H9 (cell line): Measurements from ENCODE around the gene ENGASE. TPM values are rescaled to one million over a fixed set of nuclear protein-coding genes. Genes with fewer than 3 reads are reported as not detected.

Experiments
- DNase-seq: peaks from one replicate; pipeline ENCODE4 v3.0.0-alpha.2; 2017
- H2AFZ ChIP-seq: one replicate; pipeline ENCODE4 v1.6.1; 2013; ENCODE audit warnings: mild to moderate bottlenecking, low read length, control low read depth, moderate library complexity
- H2AK5ac ChIP-seq: 2 replicates; pipeline ENCODE4 v1.6.1; 2013; ENCODE audit warnings: low read length, control low read depth, mixed read lengths; ENCODE audit not compliant: insufficient read length
- H2BK120ac ChIP-seq: one replicate; pipeline ENCODE4 v1.6.1; 2013; ENCODE audit warnings: low read depth, mild to moderate bottlenecking, low read length, control low read depth, inconsistent platforms; ENCODE audit not compliant: poor library complexity, severe bottlenecking
- H2BK12ac ChIP-seq: 2 replicates; pipeline ENCODE4 v1.6.1; 2013; ENCODE audit warnings: low read length, control low read depth, mixed read lengths, low read depth; ENCODE audit not compliant: insufficient read length
- H2BK15ac ChIP-seq: 2 replicates; pipeline ENCODE4 v1.6.1; 2013; ENCODE audit warnings: low read depth, low read length, control low read depth
- H2BK20ac ChIP-seq: one replicate; pipeline ENCODE4 v1.6.1; 2013; ENCODE audit warnings: low read depth, mild to moderate bottlenecking, low read length, control low read depth, inconsistent platforms; ENCODE audit not compliant: poor library complexity, severe bottlenecking
- H2BK5ac ChIP-seq: 2 replicates; pipeline ENCODE4 v1.6.1; 2013; ENCODE audit warnings: low read length, control low read depth, mixed read lengths; ENCODE audit not compliant: insufficient read length
- H3K14ac ChIP-seq: 2 replicates; pipeline ENCODE4 v1.6.1; 2013; ENCODE audit warnings: low read length, control low read depth; ENCODE audit not compliant: insufficient read depth
- H3K18ac ChIP-seq: 2 replicates; pipeline ENCODE4 v1.6.1; 2013; ENCODE audit warnings: low read depth, mild to moderate bottlenecking, mixed read lengths, low read length, control low read depth; ENCODE audit not compliant: insufficient read length
- H3K23ac ChIP-seq: 2 replicates; pipeline ENCODE4 v1.6.1; 2013; ENCODE audit warnings: low read length, control low read depth, mixed read lengths, low read depth; ENCODE audit not compliant: insufficient read length
- H3K23me2 ChIP-seq: 2 replicates; pipeline ENCODE4 v1.6.1; 2013; ENCODE audit warnings: low read depth, mild to moderate bottlenecking, mixed read lengths, low read length, control low read depth; ENCODE audit not compliant: insufficient read length, poor library complexity, severe bottlenecking
- H3K27ac ChIP-seq: 2 replicates; pipeline ENCODE4 v1.5.1; 2013; ENCODE audit warnings: low read length, control low read depth, mixed read lengths, low read depth; ENCODE audit not compliant: insufficient read length
- H3K27me3 ChIP-seq: 2 replicates; pipeline ENCODE4 v1.6.1; 2013; ENCODE audit warnings: low read length, control low read depth, inconsistent platforms; ENCODE audit not compliant: insufficient read depth
- H3K4ac ChIP-seq: 2 replicates; pipeline ENCODE4 v1.6.1; 2013; ENCODE audit warnings: low read depth, mild to moderate bottlenecking, control low read depth, inconsistent platforms, low read length, moderate library complexity
- H3K4me1 ChIP-seq: 2 replicates; pipeline ENCODE4 v1.6.1; 2013; ENCODE audit warnings: low read length, control low read depth, inconsistent platforms; ENCODE audit not compliant: insufficient read depth
- H3K4me2 ChIP-seq: 2 replicates; pipeline ENCODE4 v1.6.1; 2013; ENCODE audit warnings: low read length, control low read depth, mixed read lengths; ENCODE audit not compliant: insufficient read length, insufficient read depth
- H3K56ac ChIP-seq: 2 replicates; pipeline ENCODE4 v1.6.1; 2013; ENCODE audit warnings: low read depth, mild to moderate bottlenecking, mixed read lengths, low read length, control low read depth; ENCODE audit not compliant: insufficient read length
- H3K79me1 ChIP-seq: 2 replicates; pipeline ENCODE4 v1.6.1; 2013; ENCODE audit warnings: low read depth, mild to moderate bottlenecking, moderate library complexity, low read length, control low read depth, inconsistent platforms; ENCODE audit not compliant: insufficient read depth, poor library complexity, severe bottlenecking
- H3K79me2 ChIP-seq: 2 replicates; pipeline ENCODE4 v1.6.1; 2013; ENCODE audit warnings: low read length, control low read depth, inconsistent platforms; ENCODE audit not compliant: insufficient read depth
- H3K9ac ChIP-seq: 2 replicates; pipeline ENCODE4 v1.6.1; 2013; ENCODE audit warnings: low read length, control low read depth, mixed read lengths; ENCODE audit not compliant: insufficient read length; ENCODE audit errors: extremely low read depth
- H3K9me3 ChIP-seq: one replicate; pipeline ENCODE4 v1.6.1; 2013; ENCODE audit warnings: low read depth, low read length, inconsistent platforms; ENCODE audit not compliant: control insufficient read depth
- H3T11ph ChIP-seq: one replicate; pipeline ENCODE4 v1.6.1; 2013; ENCODE audit warnings: mild to moderate bottlenecking, low read length, control low read depth, inconsistent platforms
- H4K20me1 ChIP-seq: one replicate; pipeline ENCODE4 v1.6.1; 2013; ENCODE audit not compliant: control insufficient read depth, insufficient read length, insufficient read depth
- H4K5ac ChIP-seq: 2 replicates; pipeline ENCODE4 v1.6.1; 2013; ENCODE audit warnings: low read depth, mild to moderate bottlenecking, mixed read lengths, low read length, control low read depth; ENCODE audit not compliant: insufficient read length
- H4K8ac ChIP-seq: replicated peaks from 2 replicates; pipeline ENCODE4 v1.6.1; 2013; ENCODE audit warnings: low read length, control low read depth, mixed read lengths, low read depth; ENCODE audit not compliant: insufficient read length
- H4K91ac ChIP-seq: 2 replicates; pipeline ENCODE4 v1.6.1; 2013; ENCODE audit warnings: low read depth, mild to moderate bottlenecking, moderate library complexity, mixed read lengths, low read length, control low read depth; ENCODE audit not compliant: insufficient read length
- H3K27ac Mint-ChIP-seq, 3 experiments: 2 replicates in 2 of 3; 3 replicates in 1 of 3; pipeline ENCODE4 v1.8.0; 2020 to 2021; ENCODE audit warnings: mixed read lengths in 3 of 3, mild to moderate bottlenecking in 1 of 3, moderate library complexity in 1 of 3
- H3K27me3 Mint-ChIP-seq: 2 replicates; pipeline ENCODE4 v1.8.0; 2021; ENCODE audit warnings: low read depth, mild to moderate bottlenecking, moderate library complexity, mixed read lengths
- H3K36me3 Mint-ChIP-seq, 3 experiments: 2 replicates in 2 of 3; 3 replicates in 1 of 3; pipeline ENCODE4 v1.8.0; 2020 to 2021; ENCODE audit warnings: low read depth in 3 of 3, mixed read lengths in 3 of 3; ENCODE audit not compliant: insufficient read depth in 1 of 3
- H3K4me1 Mint-ChIP-seq, 2 experiments: 2 replicates each; pipeline ENCODE4 v1.8.0; 2020; ENCODE audit warnings: mixed read lengths in 2 of 2
- H3K4me3 Mint-ChIP-seq, 2 experiments: 2 replicates in 1 of 2; 3 replicates in 1 of 2; pipeline ENCODE4 v1.8.0; 2020 to 2021; ENCODE audit warnings: mild to moderate bottlenecking in 2 of 2, mixed read lengths in 2 of 2, moderate library complexity in 1 of 2
- H3K9me3 Mint-ChIP-seq, 2 experiments: 2 replicates in 1 of 2; 3 replicates in 1 of 2; pipeline ENCODE4 v1.8.0; 2020; ENCODE audit warnings: mild to moderate bottlenecking in 2 of 2, mixed read lengths in 2 of 2, moderate library complexity in 1 of 2
- CTCF ChIP-seq: fragments of 200-600 bp; sonication (generic); conservative IDR thresholded peaks from 3 replicates; pipeline ENCODE4 v1.8.0; 2021; ENCODE audit warnings: antibody characterized with exemption, mild to moderate bottlenecking
- WGBS: extraction: QIAGEN DNeasy Blood & Tissue Kit; methylation state at CpG from one replicate; pipeline ENCODE4 v1.1.7; 2013; ENCODE audit warnings: missing lambda C conversion rate, low lambda C conversion rate, mixed read lengths; ENCODE audit not compliant: insufficient read length; ENCODE audit errors: extremely low coverage; 5-methylcytosine and 5-hydroxymethylcytosine counted together
- total RNA-seq: library from RNA; stranded (reverse); gene quantifications from 2 replicates; pipeline ENCODE4 v1.2.1, GENCODE V29; 2021

Gene ENGASE
- total RNA-seq, 1 experiment from 2014 or later: 20.6 TPM

GRCh38 chr17:79135011-79135410, 60.4 kb downstream of the ENGASE start:
- no peak overlapping the region for H2BK5ac ChIP-seq
- WGBS: no CpG with 5 or more reads among the region's 9 CpGs
- no peak overlapping the region for H3K27ac Mint-ChIP-seq
- H3K9me3 ChIP-seq: no peaks in the 10 kb centered on the region
- peaks cover 3 to 6% of the 10 kb centered on the region in 2 experiments; a peak in 3 of 5 replicates for H3K9me3 Mint-ChIP-seq
- no peak overlapping the region for H2AFZ ChIP-seq
- H3K23me2 ChIP-seq: no peaks in the 10 kb centered on the region
- no peak overlapping the region for H4K5ac ChIP-seq
- no peak overlapping the region for H3K27ac ChIP-seq
- no peak for DNase-seq
- no peak overlapping the region for H2BK20ac ChIP-seq
- H4K8ac ChIP-seq: no peak overlapping the region
- no peak overlapping the region for H3K9ac ChIP-seq
- peaks cover 3 to 8% of the 10 kb centered on the region in 2 experiments; a peak in 3 of 4 replicates for H3K4me1 Mint-ChIP-seq
- no peaks in the 10 kb centered on the region for H3K79me2 ChIP-seq
- H3T11ph ChIP-seq: no peak overlapping the region
- no peaks in the 10 kb centered on the region for H3K4me1 ChIP-seq
- no peak overlapping the region for H3K18ac ChIP-seq
- peaks cover 0 to 8% (median 6%) of the 10 kb centered on the region in 3 experiments; a peak in 4 of 7 replicates for H3K36me3 Mint-ChIP-seq
- no peaks in the 10 kb centered on the region for H3K79me1 ChIP-seq
- H3K4ac ChIP-seq: no peak overlapping the region
- no peak overlapping the region for H3K14ac ChIP-seq
- H3K23ac ChIP-seq: no peak overlapping the region
- H3K27me3 ChIP-seq: no peaks in the 10 kb centered on the region
- H3K27me3 Mint-ChIP-seq: peaks cover 6% of the 10 kb centered on the region
- H2BK12ac ChIP-seq: no peak overlapping the region
- H2BK120ac ChIP-seq: no peak overlapping the region
- no peak for TF ChIP-seq CTCF
- no peak overlapping the region for H3K4me2 ChIP-seq
- H3K4me3 Mint-ChIP-seq: no peak overlapping the region
- H2AK5ac ChIP-seq: no peak overlapping the region
- H3K56ac ChIP-seq: no peak overlapping the region
- no peak overlapping the region for H2BK15ac ChIP-seq
- no peaks in the 10 kb centered on the region for H4K20me1 ChIP-seq
- no peak overlapping the region for H4K91ac ChIP-seq
